ENCODE data around the gene TMEM97. TPM values are rescaled to one million over a fixed set of nuclear protein-coding genes. Genes with fewer than 3 reads are reported as not detected.

The TMEM97 gene
- total and polyA plus RNA-seq, 9 of the 15 experiments (the other 6 are each of a cell fraction or from before 2014, with no cell fraction given): 34.6 to 121 (median 76.0) TPM

GRCh38 chr17:28368915-28369683 lies 50.1 kb downstream of the TMEM97 start:
- in situ Hi-C loops (cut with MboI): no loop called here
- WGBS (ENCODE audit: insufficient coverage, low coverage, missing lambda C conversion rate): 90% methylated on average over 18 of the region's 23 CpGs
- peaks cover 3% of the 10 kb centered on the region; the same call in 1 of the 3 replicates for H3K36me3 ChIP-seq (ENCODE audit: control insufficient read depth, insufficient read depth, low read length)
- ChIA-PET CTCF (ENCODE audit: low intra/inter-chr PET ratio) (interaction anchor here (0.6 kb wide), 1 partner anchor 184 kb away, joined by 5 read pairs; no protein-coding TSS in a partner anchor), POLR2A (interaction anchor here (0.6 to 3.4 kb wide), 2 partner anchors 11 to 27 kb away, joined by 5 to 31 read pairs; partner anchors contain the start of gene POLDIP2)
- H3K9me1 ChIP-seq (ENCODE audit: control insufficient read depth, insufficient read depth, low read length): peaks cover 5% of the 10 kb centered on the region
- no TSS peak for BruUV-seq (replicated peaks)
- H3K9me3 ChIP-seq (replicated peaks; ENCODE audit: control insufficient read depth, insufficient read depth, low read depth, low read length): no peaks in the 10 kb centered on the region
- H3K27me3 ChIP-seq (ENCODE audit: control insufficient read depth in 2 of 2, insufficient read depth in 2 of 2, low read length in 2 of 2): peaks cover 0 to 4% of the 10 kb centered on the region in 2 experiments; a peak in 1 of 5 replicates
- no peak overlapping the region for H3K4me3 ChIP-seq
- intact Hi-C loops (cut with micrococcal nuclease): no loop called here
- H3K9ac ChIP-seq (ENCODE audit: insufficient read depth in 1 of 2, low read depth in 2 of 2, low read length in 2 of 2): 0 out of 4 replicates have a peak overlapping the region, but pooled peaks of 1 of the 2 experiments have one; percentile 81
- H2AFZ ChIP-seq (ENCODE audit: low read depth, low read length): no peak overlapping the region
- H3K79me2 ChIP-seq (ENCODE audit: control insufficient read depth, insufficient read depth, low read length): no peaks in the 10 kb centered on the region
- H3K4me2 ChIP-seq (ENCODE audit: insufficient read depth, low read length): no peak overlapping the region
- peaks cover 14% of the 10 kb centered on the region for H4K20me1 ChIP-seq (replicated peaks; ENCODE audit: control insufficient read depth, insufficient read depth, low read length)
- DNase-seq (ENCODE audit: extremely low read depth in 1 of 4, low spot score in 3 of 4): no peak
- no peak for ATAC-seq
- H3K4me1 ChIP-seq (replicated peaks in 1 of 2; ENCODE audit: control insufficient read depth in 2 of 2, insufficient read depth in 2 of 2, low read length in 2 of 2): peaks cover 16 to 45% of the 10 kb centered on the region in 2 experiments
- no peak for FAIRE-seq
- no peak overlapping the region for H3K27ac ChIP-seq (ENCODE audit: extremely low read depth, low read depth, low read length)
- no peak for TF ChIP-seq GMEB1 (CRISPR knock-in tag; IDR thresholded peaks at IDR 0.05)
- no peak for TF ChIP-seq CHD1 (IDR thresholded peaks at IDR 0.05; ENCODE audit: low read length)
- TF ChIP-seq USF1 (CRISPR knock-in tag; IDR thresholded peaks at IDR 0.05): no peak
- no peak for TF ChIP-seq ZBTB11 (CRISPR knock-in tag; IDR thresholded peaks at IDR 0.05)
- TF ChIP-seq EGR1 (conservative IDR thresholded peaks at IDR 0.05): no peak
- TF ChIP-seq ZEB2 (IDR thresholded peaks at IDR 0.05): no peak
- no peak for TF ChIP-seq ZNF174 (CRISPR knock-in tag; IDR thresholded peaks at IDR 0.05)
- TF ChIP-seq DIDO1 (tag; IDR thresholded peaks at IDR 0.05; ENCODE audit: low read depth): no peak
- TF ChIP-seq SMARCA5 (IDR thresholded peaks at IDR 0.05): no peak
- TF ChIP-seq ZNF436 (CRISPR knock-in tag; IDR thresholded peaks at IDR 0.05): no peak
- no peak for TF ChIP-seq NFE2L1 (tag; IDR thresholded peaks at IDR 0.05; ENCODE audit: borderline replicate concordance, low read depth)
- TF ChIP-seq XRCC5 (IDR thresholded peaks at IDR 0.05; ENCODE audit: low read depth, low read length): no peak
- TF ChIP-seq POLR2B (IDR thresholded peaks at IDR 0.05; ENCODE audit: low read depth, partially characterized antibody): no peak
- TF ChIP-seq THRA (IDR thresholded peaks at IDR 0.05): no peak

Measured in K562 (cell line).